ENCODE data around the gene FXYD7.

Gene FXYD7

GRCh38 chr19:35199481-35199880 lies 56.4 kb downstream of the FXYD7 start:
- no peak for DNase-seq (ENCODE audit: low read depth in 2 of 2)

DNA sequence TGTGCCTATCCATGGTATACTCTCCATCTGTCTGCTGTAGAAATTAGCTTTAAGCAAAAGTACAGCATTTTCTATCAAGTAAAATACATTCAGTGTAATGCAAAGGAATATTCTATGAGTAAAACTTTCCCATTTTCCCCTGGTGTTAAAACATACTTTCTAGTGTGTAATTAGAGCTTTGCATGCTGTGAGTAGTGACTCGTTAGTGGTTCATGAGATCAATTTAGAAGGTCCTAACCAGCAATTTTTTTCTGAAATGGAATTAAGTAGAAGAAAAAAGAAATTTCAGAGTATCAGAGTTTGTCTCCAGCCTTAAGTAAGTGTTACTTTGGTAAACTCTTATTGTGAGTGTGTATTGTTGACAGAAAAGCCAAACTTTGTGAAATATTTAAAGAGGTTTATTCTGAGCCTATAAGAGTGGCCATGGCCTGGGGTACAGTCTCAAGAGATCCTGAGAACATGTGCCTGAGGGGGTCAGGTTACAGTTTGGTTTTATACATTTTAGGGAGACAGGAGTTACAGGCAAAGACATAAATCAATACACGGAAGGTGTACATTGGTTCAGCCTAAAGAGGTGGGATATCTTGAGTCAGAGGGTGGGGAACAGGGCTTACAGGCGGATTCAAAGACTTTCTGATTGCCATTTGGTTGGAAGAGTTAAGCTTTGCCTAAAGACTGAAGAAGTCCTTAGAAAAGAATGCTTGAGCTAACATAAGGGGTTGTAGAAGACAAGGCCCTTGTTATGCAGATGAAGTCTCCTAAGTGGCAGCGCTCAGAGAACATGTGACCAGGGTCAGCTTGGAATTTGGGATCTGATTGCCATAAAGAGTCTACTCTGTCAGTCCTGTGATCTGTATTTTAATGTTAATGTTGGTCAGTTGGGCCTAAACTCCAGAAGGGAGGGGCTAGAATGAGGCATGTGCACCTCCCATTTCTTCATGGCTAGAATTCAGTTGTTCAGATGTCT lies 60.0 kb downstream of the FXYD7 start:
- no peak for DNase-seq (ENCODE audit: low read depth in 2 of 2)

Data from stimulated activated CD8-positive, alpha-beta memory T cell treated with anti-CD3 and anti-CD28 coated beads, Interleukin-7, amount 100 ng/mL, for 1 hour (primary cell).